Middle frontal gyrus (tissue), 1 donor: ENCODE results near the gene CLDN8.

Experiments used
- DNase-seq: peaks from one replicate; pipeline ENCODE4 v3.0.0-alpha.2; 2015; ENCODE audit warnings: low spot score; ENCODE audit errors: extremely low spot score

Gene CLDN8

DNA sequence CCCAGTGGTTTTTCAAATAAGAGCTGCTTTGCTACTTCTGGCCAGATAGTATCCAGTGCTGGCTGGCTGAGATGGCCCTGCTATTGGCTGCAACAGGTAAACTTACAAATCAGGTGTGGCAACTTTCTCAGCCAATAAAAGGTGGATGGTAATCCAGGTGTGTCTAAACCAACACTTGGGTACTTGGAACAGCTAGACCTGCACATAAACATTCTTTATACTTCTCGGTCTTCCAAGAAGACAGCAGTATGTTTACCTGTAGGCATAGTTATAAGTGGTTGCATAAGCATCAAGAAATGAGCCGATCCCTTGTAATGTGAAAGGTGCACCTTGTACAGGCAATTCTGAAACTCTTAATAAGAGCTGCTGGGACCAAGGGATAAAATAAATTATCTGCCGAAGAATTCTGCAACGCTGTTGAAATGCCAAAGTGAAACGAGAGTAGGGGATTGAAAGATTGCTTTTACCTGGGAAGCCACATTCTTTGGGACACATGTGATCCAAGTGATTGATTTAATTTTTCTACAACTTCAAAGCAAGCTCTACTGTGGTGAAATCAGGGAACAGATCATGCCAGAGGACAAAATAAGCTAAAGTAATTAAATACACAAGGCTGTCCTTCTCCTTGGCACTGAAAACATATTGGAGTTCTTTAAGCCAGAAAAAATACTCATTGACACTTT, at the start of gene CLDN8:
Gene CLDN8 (minus strand): TSS at position 57 of the 683 bp plus-strand sequence. CDS start 172 bp downstream, outside the sequence.
- DNase-seq, result no peak

DNA sequence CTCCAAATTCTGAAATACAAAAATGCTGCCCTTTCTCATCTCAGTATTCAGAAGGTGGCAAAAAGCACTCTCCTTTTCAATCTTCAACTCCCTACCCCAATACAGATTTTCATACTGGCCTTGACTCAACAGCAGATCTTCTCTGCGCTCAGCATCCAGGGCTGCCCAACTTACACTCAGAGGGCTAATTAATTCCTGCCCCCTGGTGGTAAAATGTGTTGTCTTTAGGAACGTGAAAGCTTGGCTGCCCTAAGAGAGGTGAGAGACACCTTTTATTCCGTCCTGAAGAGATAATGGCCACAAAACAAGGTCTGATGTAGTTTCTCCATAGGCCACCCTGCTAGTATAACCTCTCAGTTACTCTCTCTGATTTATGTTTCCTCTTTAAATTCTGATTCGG, 41.9 kb upstream of the CLDN8 start:
- no peak for DNase-seq

DNA sequence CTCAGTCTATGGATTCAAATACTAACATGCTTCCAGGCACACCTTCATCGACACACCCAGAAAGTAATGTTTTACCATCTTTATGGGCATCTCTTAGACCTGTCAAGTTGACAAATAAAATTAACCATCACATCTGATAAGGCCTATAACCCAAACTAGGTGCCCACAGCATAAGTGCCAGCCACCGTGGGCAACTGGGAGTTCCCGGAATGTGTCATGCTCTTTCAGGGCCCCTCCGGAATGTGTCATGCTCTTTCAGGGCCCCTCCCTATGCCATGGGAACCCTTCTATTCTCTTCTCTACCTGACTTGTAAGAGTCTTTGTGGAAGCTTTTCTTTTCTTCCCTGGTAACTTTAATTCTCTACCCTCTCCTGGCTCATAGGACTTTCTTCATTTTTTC, 40.2 kb upstream of the CLDN8 start:
- no peak for DNase-seq

DNA sequence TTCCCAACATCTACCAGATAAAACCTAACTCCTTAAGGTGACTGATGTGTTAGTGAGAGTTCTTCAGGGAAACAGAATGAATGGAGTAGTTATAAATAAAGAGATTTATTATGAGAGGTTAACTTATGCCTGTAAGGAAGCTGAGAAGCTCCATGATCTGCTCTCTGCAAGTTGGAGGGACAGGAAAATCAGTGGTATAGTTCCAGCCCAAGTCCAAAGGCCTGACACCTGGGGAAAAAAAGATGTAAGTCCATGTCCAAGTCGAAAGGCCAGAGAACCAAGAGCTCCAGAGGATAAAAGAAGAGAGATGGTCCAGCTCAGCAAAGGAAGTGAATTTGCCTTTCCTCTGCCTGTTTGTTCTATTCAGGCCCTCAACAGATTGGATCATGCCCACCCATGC, 39.8 kb upstream of the CLDN8 start:
- no peak for DNase-seq

DNA sequence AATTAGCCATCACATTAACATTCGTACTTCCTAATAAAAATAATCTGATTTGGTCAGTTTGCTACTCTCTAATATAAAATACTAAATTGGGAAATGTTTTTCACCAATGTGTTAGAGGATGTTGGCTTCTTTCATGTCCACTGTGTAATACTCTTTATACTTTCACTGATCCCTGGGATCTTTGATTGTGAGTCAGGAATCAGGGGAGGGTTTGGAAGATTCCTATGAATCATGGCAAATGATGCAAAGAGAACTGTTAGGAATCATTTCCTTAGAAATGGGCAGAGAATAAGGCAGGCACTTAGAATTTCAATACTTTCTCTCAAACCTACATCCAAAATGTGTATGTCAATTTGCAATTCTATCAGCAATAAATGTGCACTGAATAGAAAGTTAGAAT, 35.9 kb upstream of the CLDN8 start:
- DNase-seq, result no peak

DNA sequence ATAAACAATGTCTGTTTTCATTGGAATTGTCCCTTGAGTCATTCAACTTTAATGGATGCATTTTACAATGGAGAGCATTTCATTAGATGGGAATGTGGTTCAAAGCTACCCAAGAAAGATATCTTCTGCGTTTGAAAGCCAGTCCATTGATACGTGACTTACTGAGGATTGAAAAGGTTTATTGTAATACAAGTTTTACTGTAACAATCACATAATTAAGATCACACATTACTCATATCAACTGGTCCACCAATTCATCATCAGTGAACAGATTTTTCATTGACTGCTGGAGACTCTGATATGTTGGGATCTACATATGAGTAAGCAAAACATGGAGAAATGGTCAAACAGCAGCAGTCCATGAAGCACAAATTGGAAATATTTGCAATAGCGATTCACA, 34.0 kb upstream of the CLDN8 start:
- no peak for DNase-seq

DNA sequence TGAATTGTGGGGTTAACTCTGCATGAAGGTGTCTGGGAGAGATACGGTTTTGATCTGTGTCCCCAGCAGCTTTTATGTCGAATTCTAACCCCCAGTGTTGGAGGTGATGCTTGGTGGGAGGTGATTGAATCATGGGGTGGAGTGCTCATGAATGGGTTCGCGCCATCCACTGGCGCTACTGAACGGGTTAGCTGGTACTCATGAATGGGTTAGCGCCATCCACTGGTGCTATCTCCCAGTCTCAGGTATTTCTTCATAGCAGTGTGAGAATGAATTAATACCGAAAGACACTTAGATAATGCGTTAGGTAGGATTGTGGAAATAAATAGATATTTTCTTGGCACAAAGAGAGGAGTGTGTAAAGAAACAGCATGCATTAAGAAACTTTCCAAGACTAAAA, 32.9 kb upstream of the CLDN8 start:
- DNase-seq, result no peak

DNA sequence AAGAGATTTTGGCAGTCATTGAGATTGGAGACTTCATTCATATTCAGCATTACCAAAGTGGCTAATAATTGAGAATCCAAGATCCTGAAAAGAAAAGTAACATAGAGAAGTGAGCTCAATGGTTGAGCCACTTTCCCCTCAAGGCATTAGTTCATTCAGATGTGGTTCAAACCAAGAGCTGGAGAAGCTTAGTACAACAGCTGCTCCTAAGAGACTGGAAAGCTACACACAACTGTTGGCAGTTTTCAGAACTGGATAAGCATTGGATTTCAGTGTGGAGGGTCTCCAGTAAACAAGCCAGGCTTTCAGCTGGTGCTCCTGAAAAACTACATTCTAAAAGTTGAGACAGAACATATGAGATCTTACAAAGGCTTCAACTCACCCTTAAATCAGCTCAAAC, 29.2 kb upstream of the CLDN8 start:
- no peak for DNase-seq

DNA sequence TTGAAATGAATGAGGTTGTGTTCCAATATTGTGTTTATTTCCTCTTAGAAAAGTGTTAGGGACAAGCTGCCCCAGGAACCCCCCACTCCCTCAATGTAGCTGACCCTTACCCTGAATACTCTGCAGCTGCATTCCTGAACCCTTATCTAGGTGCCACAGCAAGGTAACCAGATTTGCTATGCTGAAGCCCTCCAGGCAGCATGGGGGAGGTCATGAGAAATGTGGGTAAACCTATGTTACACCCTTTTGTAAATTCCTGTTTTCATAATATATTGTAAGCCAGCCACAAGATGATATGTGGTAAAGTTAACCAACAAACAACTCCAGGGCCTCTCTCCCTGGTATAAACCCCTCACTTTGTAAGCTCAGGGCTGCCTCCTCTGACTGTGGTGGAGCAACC, 27.8 kb upstream of the CLDN8 start:
- DNase-seq, result no peak

DNA sequence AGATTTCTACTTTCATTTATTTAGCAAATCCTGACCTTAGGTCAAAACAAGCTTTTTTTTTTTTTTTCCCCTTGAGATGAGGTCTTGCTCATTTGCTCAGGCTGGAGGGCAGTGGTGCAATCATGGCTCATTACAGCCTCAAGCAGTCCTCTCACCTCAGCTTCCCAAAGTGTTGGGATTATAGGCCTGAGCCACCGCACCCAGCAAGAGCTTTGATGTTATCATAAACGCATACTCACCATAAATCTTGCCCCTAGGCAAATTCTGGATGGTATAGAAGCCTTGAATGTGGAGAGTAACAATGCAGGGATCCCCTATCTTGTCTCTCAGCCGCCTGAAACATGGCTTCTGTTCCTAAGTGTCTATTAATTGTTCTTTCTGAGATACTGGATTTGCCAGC, 24.8 kb upstream of the CLDN8 start:
- no peak for DNase-seq

DNA sequence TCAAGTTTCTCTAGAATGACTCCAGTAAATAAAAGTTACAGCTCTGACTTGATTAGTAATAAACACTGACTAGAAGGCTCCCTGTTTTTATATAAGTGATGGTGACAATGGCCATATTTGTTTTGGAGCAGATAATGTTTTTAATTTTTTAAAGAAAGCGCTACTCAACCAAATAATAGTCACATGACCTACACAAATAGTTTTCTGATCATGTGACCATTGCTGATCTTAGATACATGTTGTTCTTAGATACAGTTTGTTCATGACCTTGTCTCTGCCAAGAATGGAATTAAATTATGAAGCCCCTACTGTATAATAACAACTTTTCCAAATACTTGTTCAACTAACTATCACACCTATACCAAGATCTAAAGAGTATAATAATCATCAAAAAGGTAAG, 22.3 kb upstream of the CLDN8 start:
- no peak for DNase-seq

DNA sequence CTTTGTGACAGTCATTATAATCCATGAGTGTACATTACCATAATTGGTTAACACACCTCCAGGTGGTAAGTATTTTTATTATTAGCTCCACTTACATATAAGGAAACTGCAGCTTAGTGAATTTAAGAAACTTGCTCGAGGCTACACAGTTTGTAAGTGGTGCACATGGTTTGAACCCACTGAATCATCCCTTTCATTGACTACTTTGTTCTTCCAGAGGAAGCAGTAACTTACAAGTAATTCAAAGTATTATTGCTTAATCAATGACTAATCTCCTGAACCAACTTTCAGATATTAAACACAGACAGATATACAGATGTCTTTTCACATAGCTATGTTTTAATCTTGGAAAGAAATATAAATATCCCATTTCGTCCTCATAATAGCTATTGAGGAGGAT, 18.7 kb upstream of the CLDN8 start:
- DNase-seq, result no peak

DNA sequence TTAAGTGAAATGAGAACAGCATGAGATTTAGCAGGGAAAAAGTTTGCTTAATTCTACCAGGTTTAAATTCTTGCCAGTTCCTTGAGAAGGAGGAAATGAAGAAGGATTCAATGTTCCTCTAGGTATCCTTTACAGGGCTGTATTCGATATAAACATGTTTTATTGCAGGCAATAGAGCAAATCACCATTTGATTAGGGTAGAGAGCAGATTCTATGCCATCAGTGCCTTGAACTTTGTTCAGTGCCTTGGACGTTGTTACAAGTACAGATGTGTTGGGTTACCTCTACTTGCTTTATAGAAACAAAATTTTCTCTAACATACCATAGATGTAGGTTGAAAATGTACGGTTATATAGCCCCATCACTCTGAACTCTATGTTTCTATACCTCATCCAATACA, 18.2 kb upstream of the CLDN8 start:
- no peak for DNase-seq

DNA sequence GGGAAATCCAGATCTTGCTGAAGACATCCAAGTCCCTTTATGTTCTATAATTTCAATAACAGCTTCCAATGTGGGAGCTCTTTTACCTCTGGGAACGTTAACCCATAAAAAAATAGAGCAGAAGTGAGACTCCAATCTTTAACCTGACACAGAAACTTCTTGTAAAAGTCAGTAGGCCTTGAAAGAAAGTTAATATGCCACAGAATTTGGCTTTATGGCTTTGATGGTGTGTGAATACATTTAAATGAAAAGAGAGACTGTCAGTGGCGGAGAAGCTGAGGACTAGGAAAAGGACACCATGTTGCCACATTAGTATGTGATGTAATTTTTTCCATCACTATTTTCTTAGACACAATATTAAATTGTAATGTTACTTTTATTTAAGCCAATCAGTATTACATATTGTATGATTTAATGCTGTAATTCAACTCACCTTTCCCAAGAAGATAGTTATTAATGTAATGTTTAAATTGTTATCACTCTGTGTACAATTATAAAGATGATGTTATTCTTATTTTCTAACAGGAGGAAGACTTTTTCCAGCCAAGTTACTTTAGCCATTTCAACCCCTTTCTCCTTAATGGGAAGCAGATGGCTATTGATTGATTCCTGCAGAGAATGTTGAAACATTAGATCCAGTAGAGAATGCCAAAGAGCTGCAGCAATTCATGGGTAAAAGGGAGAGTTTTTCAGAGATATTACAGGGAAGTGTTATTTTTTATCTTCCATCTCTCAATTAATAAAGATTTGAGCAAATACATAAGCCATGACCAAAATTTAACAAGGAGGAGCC, 17.5 kb upstream of the CLDN8 start:
- DNase-seq, result no peak

DNA sequence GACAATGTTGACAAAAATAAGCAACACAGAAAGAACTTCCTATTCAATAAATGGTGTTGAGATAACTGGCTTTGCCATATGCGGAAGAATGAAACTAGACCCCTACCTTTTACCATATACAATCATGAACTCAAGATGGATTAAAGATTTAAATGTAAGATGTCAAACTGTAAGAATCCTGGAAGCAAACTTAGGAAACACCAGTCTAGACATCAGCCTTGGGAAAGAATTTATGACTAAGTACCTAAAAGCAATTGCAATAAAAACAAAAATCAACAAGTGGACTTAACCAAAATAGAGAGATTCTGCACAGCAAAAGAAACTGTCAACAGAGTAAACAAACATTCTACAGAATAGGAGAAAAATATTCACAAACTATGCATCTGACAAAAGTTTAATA, 16.1 kb upstream of the CLDN8 start:
- DNase-seq, result no peak

DNA sequence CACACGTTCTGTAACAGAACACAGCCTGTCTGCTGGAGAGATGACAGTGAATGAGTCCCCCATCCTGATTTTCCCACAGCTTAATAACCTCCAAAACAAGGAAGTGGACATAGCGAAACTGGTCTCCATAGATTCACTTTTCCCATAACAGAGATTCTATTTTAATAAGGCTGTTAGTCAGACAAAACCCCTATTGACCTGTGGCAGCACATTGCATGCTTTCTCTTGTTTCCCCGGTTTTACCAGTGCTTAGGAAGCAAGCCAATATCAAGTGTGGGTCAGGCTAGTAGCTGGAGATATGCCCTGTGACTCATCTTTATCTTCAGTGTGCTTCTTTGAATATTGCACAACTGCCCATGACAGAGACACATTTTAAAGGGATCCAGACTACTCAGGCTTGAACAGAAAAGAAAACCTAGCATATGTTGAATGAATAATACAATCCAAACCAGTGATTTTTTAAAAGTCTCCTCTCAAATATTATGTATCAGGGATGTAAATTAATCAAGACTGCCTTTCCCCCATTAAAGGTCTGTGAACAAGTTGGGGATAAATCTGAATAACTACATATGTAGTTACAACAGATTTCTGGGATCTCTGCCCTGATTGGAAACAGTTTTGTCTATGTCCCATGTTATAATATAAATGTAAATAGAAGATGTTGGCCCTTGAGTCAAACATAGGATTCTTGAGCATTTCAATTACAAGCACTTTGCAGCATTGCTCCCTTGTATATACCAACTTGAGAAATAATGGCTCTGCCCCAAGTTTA, 11.9 kb upstream of the CLDN8 start:
- DNase-seq, result no peak

DNA sequence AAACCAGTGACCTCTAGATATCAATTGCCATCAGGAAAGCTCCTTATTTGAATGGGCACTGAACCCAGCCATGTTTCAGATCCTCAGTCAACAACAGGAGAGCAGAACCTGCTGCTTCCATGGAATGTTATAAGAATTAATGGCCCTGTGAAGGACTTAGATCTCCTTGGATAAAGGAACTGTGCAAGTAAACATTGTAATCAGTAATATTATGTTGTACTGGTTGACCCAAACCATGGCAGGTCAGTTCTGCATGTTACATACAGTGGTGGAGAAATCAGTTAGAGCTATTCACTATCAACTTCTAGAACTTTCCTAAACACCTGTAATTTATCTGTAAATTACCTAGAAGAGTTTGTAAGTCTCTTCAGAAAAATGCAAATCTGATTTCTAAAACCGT, 11.2 kb upstream of the CLDN8 start:
- no peak for DNase-seq

DNA sequence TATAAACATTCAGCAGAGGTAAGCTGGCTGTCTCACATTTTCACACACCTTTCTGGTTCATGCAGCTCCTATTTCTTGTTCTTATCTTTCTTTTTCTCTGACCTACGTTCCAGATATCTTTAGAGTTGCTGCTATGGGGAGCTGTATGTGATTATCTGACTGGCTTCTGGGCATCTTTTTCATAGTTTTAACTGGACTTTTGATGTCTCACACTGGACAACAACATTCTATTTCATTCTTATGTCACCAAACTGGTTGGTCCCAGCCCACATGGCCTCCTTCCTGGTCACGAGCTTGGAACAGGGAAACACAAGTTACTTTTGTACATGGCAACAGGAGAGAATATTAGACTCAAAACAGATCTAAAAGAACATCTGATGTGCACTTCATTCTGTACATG, 7.7 kb upstream of the CLDN8 start:
- no peak for DNase-seq

DNA sequence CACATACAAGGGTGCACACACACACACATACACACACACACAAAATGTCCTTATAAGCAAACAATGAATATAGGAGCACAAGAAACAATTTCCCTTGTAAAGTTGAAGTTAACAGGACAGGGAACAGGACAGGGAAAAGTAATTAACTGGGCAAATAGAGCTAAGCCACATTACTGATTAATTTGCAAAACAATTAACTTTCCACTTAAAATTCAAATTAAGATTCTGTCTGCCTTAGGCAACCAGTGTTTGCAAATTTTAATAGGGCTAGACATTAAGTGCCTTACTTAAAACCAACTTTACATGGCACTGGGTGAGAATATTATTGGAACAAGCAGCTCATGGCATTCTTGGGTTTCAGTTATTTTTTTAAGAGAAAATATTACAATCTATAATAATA, 6.8 kb upstream of the CLDN8 start:
- no peak for DNase-seq

DNA sequence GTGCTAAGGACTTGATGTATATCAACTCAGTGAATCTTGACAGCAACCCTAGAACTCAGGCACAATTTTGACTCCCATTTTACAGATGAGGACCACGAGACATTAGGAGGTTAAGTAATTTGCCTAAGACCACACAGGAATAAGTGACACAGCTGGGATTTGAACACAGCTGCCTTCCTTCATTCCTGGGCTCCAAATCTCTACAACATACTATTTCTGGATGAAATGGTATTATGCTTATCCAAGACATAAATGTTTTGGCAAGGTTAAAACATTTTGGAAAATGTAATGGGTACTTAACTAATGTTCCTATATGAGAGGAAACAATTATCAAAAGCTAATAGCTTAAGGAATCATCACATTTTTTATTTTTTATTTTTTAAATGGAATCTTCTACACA, 4.8 kb downstream of the CLDN8 start:
- DNase-seq, result no peak

DNA sequence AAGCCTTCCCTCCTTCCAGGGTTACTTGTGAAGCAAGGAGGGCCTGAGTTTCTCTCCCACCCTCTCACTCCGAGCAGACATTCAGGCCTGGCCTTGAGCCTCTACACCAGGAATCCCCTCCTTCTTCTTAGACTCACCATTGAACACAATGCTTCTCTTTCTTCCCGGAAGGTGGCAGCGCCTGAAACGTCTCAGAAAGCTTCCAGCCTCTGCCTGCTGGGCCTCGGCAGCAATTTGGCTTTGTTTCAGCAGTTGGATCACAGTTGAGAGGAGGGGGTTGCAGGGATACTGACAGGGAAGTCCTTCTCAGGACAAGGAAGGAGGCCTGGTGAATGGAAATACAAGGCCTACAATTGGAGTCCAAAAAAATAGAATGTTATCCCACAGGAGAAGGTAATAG, 6.3 kb downstream of the CLDN8 start:
- no peak for DNase-seq

DNA sequence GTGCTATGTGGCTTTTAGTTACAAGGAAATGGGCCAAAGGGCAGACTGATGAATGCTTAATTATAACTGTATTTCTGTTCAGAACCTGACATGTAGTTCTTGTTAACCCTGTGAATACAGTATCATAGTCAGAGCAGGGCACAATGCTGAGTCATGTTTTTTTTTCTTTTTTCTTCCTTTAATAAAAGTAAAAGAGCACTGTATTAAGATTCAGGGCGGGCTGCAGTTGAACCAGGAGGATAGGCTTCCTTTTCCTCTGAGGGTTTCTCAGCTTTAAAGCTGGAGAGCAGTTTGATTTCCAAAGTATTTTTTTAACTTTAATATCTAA, 8.7 kb downstream of the CLDN8 start:
- DNase-seq, result no peak
